Dedifferentiated amniotic fluid mesenchymal stem cell (primary cell): ENCODE measurements around the gene PDP2.

Source experiments
- DNase-seq: peaks from one replicate; pipeline ENCODE4 v3.0.0-alpha.2; 2016; ENCODE audit errors: extremely low spot score

The PDP2 gene

GRCh38 chr16:66935314-66936011 lies 55.1 kb downstream of the PDP2 start, which contains the start of gene CES2:
Gene CES2 (plus strand): TSS chr16:66935516. CDS start chr16:66935636, 120 bp downstream.
- DNase-seq, result peak; percentile 33

GRCh38 chr16:66936462-66936861 lies 56.1 kb downstream of the PDP2 start:
- DNase-seq, result no peak

- no peak for DNase-seq
These were observed 56.7 kb downstream of the PDP2 start for GRCh38 chr16:66936889-66937554.

DNA sequence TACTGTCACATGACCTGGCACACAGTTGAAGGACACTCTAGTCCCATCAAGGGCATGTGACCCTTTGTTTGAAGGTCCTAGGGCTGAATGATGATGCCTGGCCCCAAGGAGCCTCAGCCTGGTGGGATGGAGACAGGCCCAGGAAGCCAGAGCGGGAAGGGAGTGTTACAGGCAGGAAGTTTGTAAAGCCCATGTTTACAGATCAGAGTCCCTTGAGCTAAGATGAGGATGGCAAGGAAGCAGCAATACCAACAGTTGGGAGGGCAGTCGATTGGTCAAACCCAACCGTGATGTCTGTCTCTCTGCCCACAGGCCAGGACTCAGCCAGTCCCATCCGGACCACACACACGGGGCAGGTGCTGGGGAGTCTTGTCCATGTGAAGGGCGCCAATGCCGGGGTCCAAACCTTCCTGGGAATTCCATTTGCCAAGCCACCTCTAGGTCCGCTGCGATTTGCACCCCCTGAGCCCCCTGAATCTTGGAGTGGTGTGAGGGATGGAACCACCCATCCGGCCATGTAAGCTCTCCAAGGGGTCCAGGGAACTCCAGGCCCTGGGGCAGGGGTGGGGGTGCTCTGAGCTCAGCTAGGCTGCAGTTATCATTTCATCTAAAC lies 57.5 kb downstream of the PDP2 start:
- DNase-seq, result no peak

- no peak for DNase-seq
These were observed 59.1 kb downstream of the PDP2 start for GRCh38 chr16:66939366-66939765.

- no peak for DNase-seq
These were observed 59.9 kb downstream of the PDP2 start for GRCh38 chr16:66940236-66940635.
